ENCODE results near the gene CD34.

Gene CD34

DNA sequence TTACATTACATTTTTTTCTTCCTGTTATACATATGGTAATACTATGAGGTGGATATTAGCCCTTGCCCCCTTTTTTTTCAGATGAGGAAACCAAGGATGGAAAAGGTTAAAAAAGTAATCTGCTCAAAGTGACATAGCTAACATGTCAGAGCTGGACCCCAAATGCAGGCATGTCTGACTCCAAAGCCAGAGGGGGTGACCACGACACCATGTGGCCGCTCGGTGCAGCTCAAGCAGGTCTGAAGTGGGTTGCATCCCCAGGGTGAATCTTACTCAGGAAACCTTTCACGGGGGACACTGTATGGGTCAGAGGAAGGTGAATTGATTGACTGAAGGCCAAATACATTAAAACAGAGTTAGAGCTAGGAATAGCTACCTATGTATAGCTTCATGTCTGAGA lies 34.8 kb downstream of the CD34 start:
- peak; percentile 78 for ATAC-seq
- TF ChIP-seq ZNF8 (CRISPR knock-in tag; IDR thresholded peaks at IDR 0.05): no peak

DNA sequence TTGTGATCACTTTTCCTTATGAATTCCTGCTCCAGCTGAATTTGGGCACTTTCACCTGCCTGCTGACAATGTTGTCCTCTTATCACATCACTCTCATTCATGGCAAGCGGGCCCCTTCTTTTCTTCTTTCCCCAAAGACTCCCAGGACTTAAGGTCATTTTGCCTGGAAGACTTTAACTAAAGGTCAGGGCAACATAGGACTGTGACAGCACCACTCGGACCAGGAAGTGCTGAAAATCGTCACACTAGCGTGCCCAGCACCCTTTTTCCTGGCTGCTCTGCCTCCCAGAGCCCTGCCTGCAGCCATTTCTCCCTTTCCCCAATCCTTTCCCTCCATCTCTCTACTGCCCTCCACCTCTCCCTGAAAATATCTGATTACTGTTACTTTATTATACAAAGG lies 35.4 kb downstream of the CD34 start:
- no peak for ATAC-seq
- TF ChIP-seq POU6F1 (CRISPR knock-in tag; IDR thresholded peaks at IDR 0.05; ENCODE audit: borderline replicate concordance, low read depth) (no peak), SNAI2 (CRISPR knock-in tag; IDR thresholded peaks at IDR 0.05) (no peak), TOX (CRISPR knock-in tag; IDR thresholded peaks at IDR 0.05; ENCODE audit: borderline replicate concordance) (no peak), ISL1 (CRISPR knock-in tag; IDR thresholded peaks at IDR 0.05) (no peak), ESRRG (CRISPR knock-in tag; IDR thresholded peaks at IDR 0.05) (no peak), ZC3H10 (CRISPR knock-in tag; IDR thresholded peaks at IDR 0.05) (no peak), BACH2 (CRISPR knock-in tag; IDR thresholded peaks at IDR 0.05; ENCODE audit: borderline replicate concordance) (no peak), PATZ1 (CRISPR knock-in tag; IDR thresholded peaks at IDR 0.05; ENCODE audit: borderline replicate concordance) (no peak), GLIS3 (CRISPR knock-in tag; IDR thresholded peaks at IDR 0.05) (no peak), ZNF565 (CRISPR knock-in tag; conservative IDR thresholded peaks at IDR 0.05; ENCODE audit: low read depth) (no peak), CREB5 (CRISPR knock-in tag; IDR thresholded peaks at IDR 0.05; ENCODE audit: low read depth) (no peak), RARB (CRISPR knock-in tag; IDR thresholded peaks at IDR 0.05) (no peak), ZFP30 (CRISPR knock-in tag; IDR thresholded peaks at IDR 0.05) (no peak), ZFP3 (CRISPR knock-in tag; IDR thresholded peaks at IDR 0.05) (no peak)
- TF ChIP-seq, protein P1, sequence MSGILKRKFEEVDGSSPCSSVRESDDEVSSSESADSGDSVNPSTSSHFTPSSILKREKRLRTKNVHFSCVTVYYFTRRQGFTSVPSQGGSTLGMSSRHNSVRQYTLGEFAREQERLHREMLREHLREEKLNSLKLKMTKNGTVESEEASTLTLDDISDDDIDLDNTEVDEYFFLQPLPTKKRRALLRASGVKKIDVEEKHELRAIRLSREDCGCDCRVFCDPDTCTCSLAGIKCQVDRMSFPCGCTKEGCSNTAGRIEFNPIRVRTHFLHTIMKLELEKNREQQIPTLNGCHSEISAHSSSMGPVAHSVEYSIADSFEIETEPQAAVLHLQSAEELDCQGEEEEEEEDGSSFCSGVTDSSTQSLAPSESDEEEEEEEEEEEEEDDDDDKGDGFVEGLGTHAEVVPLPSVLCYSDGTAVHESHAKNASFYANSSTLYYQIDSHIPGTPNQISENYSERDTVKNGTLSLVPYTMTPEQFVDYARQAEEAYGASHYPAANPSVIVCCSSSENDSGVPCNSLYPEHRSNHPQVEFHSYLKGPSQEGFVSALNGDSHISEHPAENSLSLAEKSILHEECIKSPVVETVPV (CRISPR knock-in tag; IDR thresholded peaks at IDR 0.05): no peak
- TF ChIP-seq, protein P2, sequence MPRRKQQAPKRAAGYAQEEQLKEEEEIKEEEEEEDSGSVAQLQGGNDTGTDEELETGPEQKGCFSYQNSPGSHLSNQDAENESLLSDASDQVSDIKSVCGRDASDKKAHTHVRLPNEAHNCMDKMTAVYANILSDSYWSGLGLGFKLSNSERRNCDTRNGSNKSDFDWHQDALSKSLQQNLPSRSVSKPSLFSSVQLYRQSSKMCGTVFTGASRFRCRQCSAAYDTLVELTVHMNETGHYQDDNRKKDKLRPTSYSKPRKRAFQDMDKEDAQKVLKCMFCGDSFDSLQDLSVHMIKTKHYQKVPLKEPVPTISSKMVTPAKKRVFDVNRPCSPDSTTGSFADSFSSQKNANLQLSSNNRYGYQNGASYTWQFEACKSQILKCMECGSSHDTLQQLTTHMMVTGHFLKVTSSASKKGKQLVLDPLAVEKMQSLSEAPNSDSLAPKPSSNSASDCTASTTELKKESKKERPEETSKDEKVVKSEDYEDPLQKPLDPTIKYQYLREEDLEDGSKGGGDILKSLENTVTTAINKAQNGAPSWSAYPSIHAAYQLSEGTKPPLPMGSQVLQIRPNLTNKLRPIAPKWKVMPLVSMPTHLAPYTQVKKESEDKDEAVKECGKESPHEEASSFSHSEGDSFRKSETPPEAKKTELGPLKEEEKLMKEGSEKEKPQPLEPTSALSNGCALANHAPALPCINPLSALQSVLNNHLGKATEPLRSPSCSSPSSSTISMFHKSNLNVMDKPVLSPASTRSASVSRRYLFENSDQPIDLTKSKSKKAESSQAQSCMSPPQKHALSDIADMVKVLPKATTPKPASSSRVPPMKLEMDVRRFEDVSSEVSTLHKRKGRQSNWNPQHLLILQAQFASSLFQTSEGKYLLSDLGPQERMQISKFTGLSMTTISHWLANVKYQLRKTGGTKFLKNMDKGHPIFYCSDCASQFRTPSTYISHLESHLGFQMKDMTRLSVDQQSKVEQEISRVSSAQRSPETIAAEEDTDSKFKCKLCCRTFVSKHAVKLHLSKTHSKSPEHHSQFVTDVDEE (CRISPR knock-in tag; IDR thresholded peaks at IDR 0.05): no peak

DNA sequence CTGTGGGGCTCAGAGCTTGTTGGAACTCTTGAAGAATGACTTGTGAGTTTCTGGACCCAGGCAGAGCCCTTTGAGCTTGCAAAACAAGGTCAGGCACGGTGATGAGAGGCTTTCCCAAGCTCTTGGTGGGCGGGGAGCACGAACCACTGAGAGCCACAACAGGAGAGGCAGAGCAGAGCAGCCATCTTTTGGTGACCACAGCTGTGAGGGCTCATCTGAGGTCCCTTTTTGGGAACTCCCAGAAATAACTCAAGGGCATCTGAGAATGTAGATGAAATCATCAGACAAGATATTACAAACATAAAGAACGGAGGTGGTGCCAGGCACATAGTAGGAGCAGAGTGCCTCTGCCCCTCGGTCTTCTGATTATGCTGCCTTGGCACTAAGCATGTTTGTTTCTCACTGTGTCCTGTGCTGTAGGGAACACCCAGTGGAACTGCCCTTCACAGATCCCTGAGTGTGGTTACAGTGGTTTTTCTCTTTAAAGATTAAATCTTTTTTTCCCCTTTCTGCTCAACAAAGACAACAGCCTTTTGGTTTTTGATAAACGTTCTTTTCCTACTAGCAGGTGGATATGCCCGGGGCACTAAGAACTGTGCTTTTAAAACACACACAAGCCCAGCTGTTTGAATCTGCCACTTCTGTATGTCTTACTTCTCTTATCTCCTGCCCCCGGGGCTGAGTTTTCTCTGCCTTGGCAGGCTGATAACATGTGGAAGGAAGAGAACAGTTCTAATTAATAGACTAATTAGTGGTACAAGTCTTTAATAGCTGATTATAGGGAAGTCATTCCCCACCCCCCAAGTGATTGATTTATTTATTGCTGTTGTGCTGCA lies 37.7 kb downstream of the CD34 start:
- ATAC-seq: no peak
- TF ChIP-seq SNAI2 (CRISPR knock-in tag; IDR thresholded peaks at IDR 0.05): no peak
- TF ChIP-seq ARNTL (CRISPR knock-in tag; IDR thresholded peaks at IDR 0.05; ENCODE audit: borderline replicate concordance, low read depth): no peak
- no peak for TF ChIP-seq ESRRG (CRISPR knock-in tag; IDR thresholded peaks at IDR 0.05)
- TF ChIP-seq ZNF565 (CRISPR knock-in tag; conservative IDR thresholded peaks at IDR 0.05; ENCODE audit: low read depth): no peak
- TF ChIP-seq PATZ1 (CRISPR knock-in tag; IDR thresholded peaks at IDR 0.05; ENCODE audit: borderline replicate concordance): no peak
- no peak for TF ChIP-seq TOX (CRISPR knock-in tag; IDR thresholded peaks at IDR 0.05; ENCODE audit: borderline replicate concordance)
- no peak for TF ChIP-seq BACH2 (CRISPR knock-in tag; IDR thresholded peaks at IDR 0.05; ENCODE audit: borderline replicate concordance)
- TF ChIP-seq, protein P1 (CRISPR knock-in tag; IDR thresholded peaks at IDR 0.05): no peak
- no peak for TF ChIP-seq RARB (CRISPR knock-in tag; IDR thresholded peaks at IDR 0.05)
- TF ChIP-seq GLIS3 (CRISPR knock-in tag; IDR thresholded peaks at IDR 0.05): no peak
- TF ChIP-seq, protein P2 (CRISPR knock-in tag; IDR thresholded peaks at IDR 0.05): no peak
- no peak for TF ChIP-seq ZNF70 (CRISPR knock-in tag; IDR thresholded peaks at IDR 0.05)
- TF ChIP-seq CSDC2 (CRISPR knock-in tag; IDR thresholded peaks at IDR 0.05): no peak

Data from SK-N-SH treated with all-trans-retinoic acid at 6 μM for 48 hours (cell line).